HEK293 (cell line): Measurements from ENCODE around the gene PRR23A.

ENCODE experiments used
- CTCF ChIA-PET: fragments of 350-600 bp; formaldehyde crosslinking; extraction: SDS; loops from one replicate; lab custom pipeline; 2021; ENCODE audit warnings: antibody characterized with exemption; lab: Yijun Ruan, JAX
- POLR2A ChIA-PET: fragments of 300-600 bp; formaldehyde crosslinking; extraction: SDS; loops from one replicate; lab custom pipeline; 2020; ENCODE audit warnings: antibody characterized with exemption, inconsistent platforms; lab: Yijun Ruan, JAX
- H3K27ac ChIP-seq: fragments of 200-500 bp; sonication (Bioruptor generic); 2 replicates; pipeline ENCODE4 v1.5.1; 2014; ENCODE audit warnings: low read depth, low read length, control low read depth, inconsistent platforms; ENCODE audit errors: extremely low read depth
- H3K36me3 ChIP-seq, 2 experiments: fragments of 200-500 bp in 1 of 2; sonication (Bioruptor generic) in 1 of 2; 1 replicate in 1 of 2; 2 replicates in 1 of 2; pipeline ENCODE4 v1.5.1; 2014 to 2017; ENCODE audit warnings: inconsistent platforms in 2 of 2, low read length in 2 of 2; ENCODE audit not compliant: control insufficient read depth in 2 of 2, insufficient read depth in 1 of 2
- H3K4me1 ChIP-seq: fragments of 200-500 bp; sonication (Bioruptor generic); 2 replicates; pipeline ENCODE4 v1.5.1; 2014; ENCODE audit warnings: mild to moderate bottlenecking, low read length, inconsistent platforms; ENCODE audit not compliant: control insufficient read depth, insufficient read depth
- H3K4me3 ChIP-seq: 2 replicates; pipeline ENCODE4 v1.5.1; 2011; ENCODE audit warnings: low read depth, mild to moderate bottlenecking, control low read depth, low read length, moderate library complexity
- H3K9me3 ChIP-seq: fragments of 200-500 bp; sonication (Bioruptor generic); 2 replicates; pipeline ENCODE4 v1.5.1; 2014; ENCODE audit warnings: low read depth, low read length, inconsistent platforms; ENCODE audit not compliant: control insufficient read depth, insufficient read depth
- MYNN ChIP-seq: fragments of 450-650 bp; formaldehyde crosslinking; IDR thresholded peaks from 2 replicates; pipeline ENCODE4 v1.5.1; 2016; ENCODE audit warnings: missing biosample characterization, missing genetic modification characterization, borderline replicate concordance
- TRIM28 ChIP-seq: IDR thresholded peaks from 2 replicates; pipeline ENCODE4 v1.6.1; 2011; ENCODE audit warnings: low read length, control low read depth, borderline replicate concordance
- ZFHX2 ChIP-seq: fragments of 450-650 bp; formaldehyde crosslinking; conservative IDR thresholded peaks from 2 replicates; pipeline ENCODE4 v1.5.1; 2016; ENCODE audit warnings: missing biosample characterization, missing genetic modification characterization
- ZNF140 ChIP-seq: fragments of 450-650 bp; formaldehyde crosslinking; IDR thresholded peaks from 2 replicates; pipeline ENCODE4 v1.5.1; 2016; ENCODE audit warnings: missing biosample characterization, missing genetic modification characterization
- ZNF211 ChIP-seq: fragments of 450-650 bp; formaldehyde crosslinking; IDR thresholded peaks from 2 replicates; pipeline ENCODE4 v1.5.1; 2016; ENCODE audit warnings: low read depth, missing biosample characterization, missing genetic modification characterization
- ZNF324 ChIP-seq: fragments of 450-650 bp; formaldehyde crosslinking; IDR thresholded peaks from 2 replicates; pipeline ENCODE4 v1.5.1; 2016; ENCODE audit warnings: missing biosample characterization, missing genetic modification characterization
- ZNF354C ChIP-seq: fragments of 450-650 bp; formaldehyde crosslinking; IDR thresholded peaks from 2 replicates; pipeline ENCODE4 v1.5.1; 2016; ENCODE audit warnings: missing biosample characterization, missing genetic modification characterization, low read depth, borderline replicate concordance
- ZNF501 ChIP-seq: fragments of 450-650 bp; formaldehyde crosslinking; IDR thresholded peaks from 2 replicates; pipeline ENCODE4 v1.5.1; 2016; ENCODE audit warnings: missing biosample characterization, missing genetic modification characterization
- ZNF658 ChIP-seq: fragments of 450-650 bp; formaldehyde crosslinking; IDR thresholded peaks from 2 replicates; pipeline ENCODE4; 2016; ENCODE audit warnings: missing biosample characterization, missing genetic modification characterization
- ZNF792 ChIP-seq: fragments of 450-650 bp; formaldehyde crosslinking; IDR thresholded peaks from 2 replicates; pipeline ENCODE4 v1.5.1; 2016; ENCODE audit warnings: missing biosample characterization, missing genetic modification characterization
- TF ChIP-seq, protein P1 (sequence below): fragments of 450-650 bp; formaldehyde crosslinking; IDR thresholded peaks from 2 replicates; pipeline ENCODE4 v1.5.0; 2017; ENCODE audit warnings: missing biosample characterization, missing genetic modification characterization, borderline replicate concordance
- TF ChIP-seq, protein P2 (sequence below): fragments of 450-650 bp; IDR thresholded peaks from 2 replicates; pipeline ENCODE4 v1.5.1; 2018; ENCODE audit warnings: missing biosample characterization, mild to moderate bottlenecking, missing genetic modification characterization
- TF ChIP-seq, protein P3 (sequence below): fragments of 450-650 bp; formaldehyde crosslinking; IDR thresholded peaks from 2 replicates; pipeline ENCODE4 v1.5.1; 2016; ENCODE audit warnings: missing biosample characterization, missing genetic modification characterization
- TF ChIP-seq, protein P4 (sequence below): fragments of 450-650 bp; formaldehyde crosslinking; optimal IDR thresholded peaks from 2 replicates; pipeline ENCODE3; 2016; ENCODE audit warnings: missing biosample characterization, mild to moderate bottlenecking, missing genetic modification characterization
- TF ChIP-seq, protein P5 (sequence below): fragments of 450-650 bp; formaldehyde crosslinking; IDR thresholded peaks from 2 replicates; pipeline ENCODE4 v1.5.1; 2017; ENCODE audit warnings: missing biosample characterization, missing genetic modification characterization

PRR23A gene

DNA sequence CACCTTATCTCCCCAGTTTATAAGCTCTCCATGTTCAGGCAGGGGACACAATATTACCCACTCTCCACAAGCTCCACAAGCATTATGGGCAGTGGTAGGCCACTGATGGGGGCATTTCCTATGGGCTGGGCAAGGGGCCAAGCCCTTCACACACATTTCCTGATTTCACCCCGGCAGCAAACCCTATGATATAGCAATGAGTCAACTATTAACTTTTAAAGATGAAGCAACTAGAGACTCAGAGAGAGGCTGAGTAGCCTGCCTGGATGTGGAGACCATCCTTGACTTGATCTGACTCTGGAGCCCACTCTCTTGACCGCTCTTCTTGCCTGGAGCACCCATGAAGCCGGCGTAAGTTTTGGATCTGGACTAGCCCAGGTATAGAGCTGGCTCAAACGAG lies 31.6 kb downstream of the PRR23A start:
- TF ChIP-seq ZNF792 (tag by site-specific recombination) (no peak), ZNF140 (tag by site-specific recombination) (no peak), ZNF324 (tag by site-specific recombination) (no peak), ZNF658 (no peak), MYNN (tag by site-specific recombination) (no peak)
- TF ChIP-seq, protein P1, sequence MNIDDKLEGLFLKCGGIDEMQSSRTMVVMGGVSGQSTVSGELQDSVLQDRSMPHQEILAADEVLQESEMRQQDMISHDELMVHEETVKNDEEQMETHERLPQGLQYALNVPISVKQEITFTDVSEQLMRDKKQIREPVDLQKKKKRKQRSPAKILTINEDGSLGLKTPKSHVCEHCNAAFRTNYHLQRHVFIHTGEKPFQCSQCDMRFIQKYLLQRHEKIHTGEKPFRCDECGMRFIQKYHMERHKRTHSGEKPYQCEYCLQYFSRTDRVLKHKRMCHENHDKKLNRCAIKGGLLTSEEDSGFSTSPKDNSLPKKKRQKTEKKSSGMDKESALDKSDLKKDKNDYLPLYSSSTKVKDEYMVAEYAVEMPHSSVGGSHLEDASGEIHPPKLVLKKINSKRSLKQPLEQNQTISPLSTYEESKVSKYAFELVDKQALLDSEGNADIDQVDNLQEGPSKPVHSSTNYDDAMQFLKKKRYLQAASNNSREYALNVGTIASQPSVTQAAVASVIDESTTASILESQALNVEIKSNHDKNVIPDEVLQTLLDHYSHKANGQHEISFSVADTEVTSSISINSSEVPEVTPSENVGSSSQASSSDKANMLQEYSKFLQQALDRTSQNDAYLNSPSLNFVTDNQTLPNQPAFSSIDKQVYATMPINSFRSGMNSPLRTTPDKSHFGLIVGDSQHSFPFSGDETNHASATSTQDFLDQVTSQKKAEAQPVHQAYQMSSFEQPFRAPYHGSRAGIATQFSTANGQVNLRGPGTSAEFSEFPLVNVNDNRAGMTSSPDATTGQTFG: no peak
- TF ChIP-seq, protein P2, sequence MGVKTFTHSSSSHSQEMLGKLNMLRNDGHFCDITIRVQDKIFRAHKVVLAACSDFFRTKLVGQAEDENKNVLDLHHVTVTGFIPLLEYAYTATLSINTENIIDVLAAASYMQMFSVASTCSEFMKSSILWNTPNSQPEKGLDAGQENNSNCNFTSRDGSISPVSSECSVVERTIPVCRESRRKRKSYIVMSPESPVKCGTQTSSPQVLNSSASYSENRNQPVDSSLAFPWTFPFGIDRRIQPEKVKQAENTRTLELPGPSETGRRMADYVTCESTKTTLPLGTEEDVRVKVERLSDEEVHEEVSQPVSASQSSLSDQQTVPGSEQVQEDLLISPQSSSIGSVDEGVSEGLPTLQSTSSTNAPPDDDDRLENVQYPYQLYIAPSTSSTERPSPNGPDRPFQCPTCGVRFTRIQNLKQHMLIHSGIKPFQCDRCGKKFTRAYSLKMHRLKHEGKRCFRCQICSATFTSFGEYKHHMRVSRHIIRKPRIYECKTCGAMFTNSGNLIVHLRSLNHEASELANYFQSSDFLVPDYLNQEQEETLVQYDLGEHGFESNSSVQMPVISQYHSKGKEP: no peak
- POLR2A ChIA-PET: no interaction called here
- Histone ChIP-seq H3K27ac (no peak overlapping the region), H3K4me1 (no peaks in the 10 kb centered on the region), H3K36me3 (no peaks in the 10 kb centered on the region), H3K9me3 (no peaks in the 10 kb centered on the region), H3K4me3 (no peak overlapping the region)
- CTCF ChIA-PET: no interaction called here

DNA sequence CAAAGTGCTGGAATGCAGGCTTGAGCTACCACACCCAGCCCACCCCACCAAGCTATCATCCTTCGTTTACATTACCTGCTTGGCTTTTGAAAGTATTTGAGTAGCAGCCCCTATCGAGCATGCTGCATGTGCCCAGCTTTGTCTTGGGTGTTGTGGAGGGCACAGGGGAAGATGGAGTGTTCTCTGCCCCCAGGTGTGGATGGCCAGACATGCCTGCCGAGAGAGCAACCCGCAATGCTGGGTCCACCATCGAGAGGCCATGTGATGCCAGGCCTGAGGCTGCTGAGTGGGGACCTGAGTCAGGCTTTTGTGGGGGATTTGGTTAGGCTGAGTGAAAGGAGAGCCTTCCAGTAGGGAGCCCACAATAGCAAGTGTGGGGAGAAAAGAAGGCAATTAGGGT lies 33.1 kb downstream of the PRR23A start:
- Histone ChIP-seq H3K4me3 (no peak overlapping the region), H3K9me3 (no peaks in the 10 kb centered on the region), H3K27ac (no peak overlapping the region), H3K4me1 (no peaks in the 10 kb centered on the region), H3K36me3 (no peaks in the 10 kb centered on the region)
- no peak for TF ChIP-seq TRIM28
- TF ChIP-seq, protein P3, sequence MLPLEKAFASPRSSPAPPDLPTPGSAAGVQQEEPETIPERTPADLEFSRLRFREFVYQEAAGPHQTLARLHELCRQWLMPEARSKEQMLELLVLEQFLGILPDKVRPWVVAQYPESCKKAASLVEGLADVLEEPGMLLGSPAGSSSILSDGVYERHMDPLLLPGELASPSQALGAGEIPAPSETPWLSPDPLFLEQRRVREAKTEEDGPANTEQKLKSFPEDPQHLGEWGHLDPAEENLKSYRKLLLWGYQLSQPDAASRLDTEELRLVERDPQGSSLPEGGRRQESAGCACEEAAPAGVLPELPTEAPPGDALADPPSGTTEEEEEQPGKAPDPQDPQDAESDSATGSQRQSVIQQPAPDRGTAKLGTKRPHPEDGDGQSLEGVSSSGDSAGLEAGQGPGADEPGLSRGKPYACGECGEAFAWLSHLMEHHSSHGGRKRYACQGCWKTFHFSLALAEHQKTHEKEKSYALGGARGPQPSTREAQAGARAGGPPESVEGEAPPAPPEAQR (tag by site-specific recombination): no peak
- TF ChIP-seq ZNF354C (tag by site-specific recombination): no peak
- TF ChIP-seq, protein P4, sequence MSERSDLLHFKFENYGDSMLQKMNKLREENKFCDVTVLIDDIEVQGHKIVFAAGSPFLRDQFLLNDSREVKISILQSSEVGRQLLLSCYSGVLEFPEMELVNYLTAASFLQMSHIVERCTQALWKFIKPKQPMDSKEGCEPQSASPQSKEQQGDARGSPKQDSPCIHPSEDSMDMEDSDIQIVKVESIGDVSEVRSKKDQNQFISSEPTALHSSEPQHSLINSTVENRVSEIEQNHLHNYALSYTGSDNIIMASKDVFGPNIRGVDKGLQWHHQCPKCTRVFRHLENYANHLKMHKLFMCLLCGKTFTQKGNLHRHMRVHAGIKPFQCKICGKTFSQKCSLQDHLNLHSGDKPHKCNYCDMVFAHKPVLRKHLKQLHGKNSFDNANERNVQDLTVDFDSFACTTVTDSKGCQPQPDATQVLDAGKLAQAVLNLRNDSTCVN (tag by site-specific recombination): no peak
- no peak for TF ChIP-seq ZNF501 (tag by site-specific recombination)
- TF ChIP-seq ZFHX2 (tag by site-specific recombination): no peak
- ChIA-PET CTCF (no interaction called here), POLR2A (interaction anchor here (1.3 kb wide), 1 partner anchor 37 kb away, joined by 3 read pairs; no protein-coding TSS in a partner anchor)

DNA sequence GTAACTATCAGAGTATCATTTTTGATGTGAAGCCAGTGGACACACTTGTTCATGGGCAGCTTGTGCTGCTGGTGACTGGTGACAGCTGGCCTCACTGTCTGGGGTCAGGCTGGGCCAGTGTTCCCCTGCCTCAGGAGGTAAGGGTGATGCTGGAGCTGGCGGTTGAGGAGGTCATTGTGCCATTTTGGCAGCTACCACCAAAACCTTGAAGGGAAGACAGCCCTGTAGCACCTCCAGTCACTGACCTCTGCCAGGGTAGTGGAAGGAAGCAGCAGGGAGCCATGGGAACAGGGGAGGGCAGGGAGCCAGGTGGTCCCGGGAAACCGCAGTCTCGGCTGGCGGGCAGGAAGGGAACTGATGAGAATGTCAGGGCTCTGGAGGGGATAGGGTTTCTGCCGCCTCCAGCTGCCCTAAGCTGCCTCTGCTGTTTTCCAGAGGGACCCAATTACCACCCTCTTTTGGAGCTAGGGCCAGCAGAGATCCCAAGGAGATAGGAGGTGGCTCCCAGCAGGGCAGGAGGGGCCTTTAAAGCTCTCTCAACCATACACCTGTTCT lies 34.2 kb downstream of the PRR23A start:
- no peak overlapping the region for H3K27ac ChIP-seq
- no peaks in the 10 kb centered on the region for H3K36me3 ChIP-seq
- H3K4me3 ChIP-seq: no peak overlapping the region
- H3K4me1 ChIP-seq: no peaks in the 10 kb centered on the region
- no peaks in the 10 kb centered on the region for H3K9me3 ChIP-seq
- CTCF ChIA-PET: interaction anchor here (0.8 to 1.7 kb wide), 2 partner anchors 8 to 12 kb away, joined by 3 to 5 read pairs; no protein-coding TSS in a partner anchor
- POLR2A ChIA-PET: interaction anchor here (1.3 kb wide), 1 partner anchor 36 kb away, joined by 3 read pairs; no protein-coding TSS in a partner anchor
- TF ChIP-seq ZNF211 (tag by site-specific recombination): no peak
- TF ChIP-seq, protein P5, sequence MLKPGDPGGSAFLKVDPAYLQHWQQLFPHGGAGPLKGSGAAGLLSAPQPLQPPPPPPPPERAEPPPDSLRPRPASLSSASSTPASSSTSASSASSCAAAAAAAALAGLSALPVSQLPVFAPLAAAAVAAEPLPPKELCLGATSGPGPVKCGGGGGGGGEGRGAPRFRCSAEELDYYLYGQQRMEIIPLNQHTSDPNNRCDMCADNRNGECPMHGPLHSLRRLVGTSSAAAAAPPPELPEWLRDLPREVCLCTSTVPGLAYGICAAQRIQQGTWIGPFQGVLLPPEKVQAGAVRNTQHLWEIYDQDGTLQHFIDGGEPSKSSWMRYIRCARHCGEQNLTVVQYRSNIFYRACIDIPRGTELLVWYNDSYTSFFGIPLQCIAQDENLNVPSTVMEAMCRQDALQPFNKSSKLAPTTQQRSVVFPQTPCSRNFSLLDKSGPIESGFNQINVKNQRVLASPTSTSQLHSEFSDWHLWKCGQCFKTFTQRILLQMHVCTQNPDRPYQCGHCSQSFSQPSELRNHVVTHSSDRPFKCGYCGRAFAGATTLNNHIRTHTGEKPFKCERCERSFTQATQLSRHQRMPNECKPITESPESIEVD (tag by site-specific recombination): no peak
